A549 (cell line): Measurements from ENCODE around the gene TRAF3IP1. TPM values are rescaled to one million over a fixed set of nuclear protein-coding genes. Genes with fewer than 3 reads are reported as not detected.
A peak's percentile ranks its signal among the peaks of the same experiment; 100 is the strongest.

Experiments
- ATAC-seq, 2 experiments: fragments of 200-7000 bp in 1 of 2; fragments of >200 bp in 1 of 2; cut with Nextera tagmentation in 1 of 2; cut with Tn5 transposase in 1 of 2; 3 replicates each; pipeline versions ENCODE4 v1.8.0 to v1.9.1; 2018 to 2020; ENCODE audit warnings: mild to moderate bottlenecking in 1 of 2, moderate library complexity in 1 of 2
- CTCF ChIA-PET: fragments of 300-600 bp; sonication (Branson Sonifier 250); formaldehyde crosslinking; extraction: SDS; loops from one replicate; lab custom pipeline; 2021; ENCODE audit warnings: antibody characterized with exemption, inconsistent platforms; lab: Yijun Ruan, JAX
- POLR2A ChIA-PET: fragments of 350-600 bp; formaldehyde crosslinking; extraction: SDS; loops from one replicate; lab custom pipeline; 2021; ENCODE audit warnings: antibody characterized with exemption, inconsistent platforms; lab: Yijun Ruan, JAX
- DNase-seq, 2 experiments: peaks; one replicate each; pipeline versions ENCODE4 v3.0.0 to v3.0.0-alpha.2; 2011 to 2016; ENCODE audit warnings: low read depth in 1 of 2, low spot score in 1 of 2
- FAIRE-seq: peaks from 2 replicates; lab custom pipeline; 2011; peaks lifted over from hg19 to GRCh38; lab: Jason Lieb, UNC
- H3K27ac ChIP-seq, 2 experiments: fragments of >200 bp; sonication (Bioruptor Twin); formaldehyde crosslinking; 3 replicates each; pipeline ENCODE4 v1.5.1; 2016 to 2017
- H3K4me1 ChIP-seq: fragments of >200 bp; sonication (Bioruptor Twin); formaldehyde crosslinking; 3 replicates; pipeline ENCODE4 v1.6.1; 2016
- H3K4me2 ChIP-seq: fragments of >200 bp; sonication (Bioruptor Twin); formaldehyde crosslinking; 3 replicates; pipeline ENCODE4 v1.6.1; 2016
- H3K4me3 ChIP-seq: fragments of >200 bp; sonication (Bioruptor Twin); formaldehyde crosslinking; 3 replicates; pipeline ENCODE4 v1.5.1; 2016
- H3K9me3 ChIP-seq: fragments of >200 bp; sonication (Bioruptor Twin); formaldehyde crosslinking; 3 replicates; pipeline ENCODE4 v1.6.1; 2016
- ATOH8 ChIP-seq: fragments of 250-450 bp; sonication (Bioruptor Pico); IDR thresholded peaks from 2 replicates; pipeline ENCODE4 v1.5.0; 2020; ENCODE audit warnings: low read depth, mild to moderate bottlenecking, moderate library complexity
- CHD4 ChIP-seq: fragments of 200-600 bp; sonication (generic); IDR thresholded peaks from 2 replicates; pipeline ENCODE4 v1.6.1; 2016; ENCODE audit warnings: antibody characterized with exemption, mild to moderate bottlenecking, borderline replicate concordance
- CTCF ChIP-seq: fragments of >200 bp; sonication (Bioruptor Twin); formaldehyde crosslinking; IDR thresholded peaks from 3 replicates; pipeline ENCODE4 v1.5.1; 2016
- EHF ChIP-seq: fragments of 250-450 bp; sonication (Bioruptor Pico); IDR thresholded peaks from 2 replicates; pipeline ENCODE4 v1.5.0; 2020; ENCODE audit warnings: mild to moderate bottlenecking
- EP300 ChIP-seq, 2 experiments: fragments of >200 bp; sonication (Bioruptor Twin); formaldehyde crosslinking; IDR thresholded peaks; 2 replicates in 1 of 2; 3 replicates in 1 of 2; pipeline ENCODE4 v1.6.1; 2016 to 2017
- FOSB ChIP-seq: fragments of 250-450 bp; sonication (Bioruptor Pico); IDR thresholded peaks from 2 replicates; pipeline ENCODE4 v1.5.0; 2020; ENCODE audit warnings: mild to moderate bottlenecking, moderate library complexity
- HES2 ChIP-seq: fragments of >200 bp; sonication (Bioruptor Twin); formaldehyde crosslinking; IDR thresholded peaks from 2 replicates; pipeline ENCODE4 v1.6.1; 2016
- HEYL ChIP-seq: fragments of 250-450 bp; sonication (Bioruptor Pico); IDR thresholded peaks from 2 replicates; pipeline ENCODE4 v1.8.0; 2021; ENCODE audit warnings: mild to moderate bottlenecking, moderate library complexity
- MAFK ChIP-seq: fragments of 450-650 bp; IDR thresholded peaks from 2 replicates; pipeline ENCODE4 v1.6.1; 2014; ENCODE audit not compliant: partially characterized antibody
- MAX ChIP-seq: IDR thresholded peaks from 2 replicates; pipeline ENCODE4 v1.6.1; 2012
- MAZ ChIP-seq: fragments of 150-350 bp; IDR thresholded peaks from 2 replicates; pipeline ENCODE4 v1.6.1; 2014; ENCODE audit warnings: antibody characterized with exemption, low read depth, low read length, borderline replicate concordance
- NFE2L2 ChIP-seq: fragments of 150-350 bp; conservative IDR thresholded peaks from 2 replicates; pipeline ENCODE4 v1.6.1; 2014; ENCODE audit warnings: low read length
- POLR2A ChIP-seq: IDR thresholded peaks from 2 replicates; pipeline ENCODE4 v1.6.1; 2012; ENCODE audit warnings: mild to moderate bottlenecking, low read length
- RFX5 ChIP-seq: fragments of 450-650 bp; IDR thresholded peaks from 2 replicates; pipeline ENCODE4 v1.7.1; 2014; ENCODE audit warnings: antibody characterized with exemption, mild to moderate bottlenecking, moderate library complexity
- RNF2 ChIP-seq: fragments of 200-600 bp; sonication (generic); IDR thresholded peaks from 2 replicates; pipeline ENCODE4 v1.6.1; 2016; ENCODE audit warnings: low read depth, mild to moderate bottlenecking, antibody characterized with exemption, moderate library complexity, borderline replicate concordance
- SMC3 ChIP-seq: fragments of >200 bp; sonication (Bioruptor Twin); formaldehyde crosslinking; IDR thresholded peaks from 3 replicates; pipeline ENCODE4 v1.6.1; 2018; ENCODE audit warnings: inconsistent platforms
- SREBF2 ChIP-seq: fragments of 450-650 bp; IDR thresholded peaks from 2 replicates; pipeline ENCODE4 v1.6.1; 2014; ENCODE audit warnings: mild to moderate bottlenecking, moderate library complexity
- ZC3H11A ChIP-seq: fragments of 450-650 bp; IDR thresholded peaks from 2 replicates; pipeline ENCODE4 v1.6.1; 2014; ENCODE audit warnings: antibody characterized with exemption, mild to moderate bottlenecking
- ZFP36 ChIP-seq: fragments of 450-650 bp; IDR thresholded peaks from 2 replicates; pipeline ENCODE4 v1.6.1; 2014; ENCODE audit warnings: borderline replicate concordance; ENCODE audit not compliant: partially characterized antibody
- ZNF302 ChIP-seq: fragments of 250-450 bp; sonication (Bioruptor Pico); IDR thresholded peaks from 2 replicates; pipeline ENCODE4 v1.9.0; 2021; ENCODE audit warnings: inconsistent platforms, mild to moderate bottlenecking, moderate library complexity
- WGBS: methylation state at CpG from one replicate; pipeline ENCODE4 v1.1.6; 2017; ENCODE audit errors: missing lambda C conversion rate; 5-methylcytosine and 5-hydroxymethylcytosine counted together
- polyA plus RNA-seq, 4 experiments: library from polyadenylated mRNA; depleted of rRNA in 3 of 4; stranded (reverse); fragments of >200 nt; fragmentation: RNase III in 1 of 4; extraction: RNeasy Plus Mini Kit Qiagen cat#74134 plus additional on column Dnase treatment in 1 of 4; gene quantifications; 2 replicates in 3 of 4; 3 replicates in 1 of 4; pipeline ENCODE4 v1.2.3, GENCODE V29; 2011 to 2017

TRAF3IP1 gene
- polyA plus RNA-seq, 2 of the 4 experiments (the other 2 are of a cell fraction), result 10.6 to 19.2 TPM

GRCh38 chr2:238423561-238424312 is 103.4 kb downstream of the TRAF3IP1 start:
- no peak for TF ChIP-seq SMC3
- no peak for TF ChIP-seq MAFK
- TF ChIP-seq MAZ, result no peak
- no peak for TF ChIP-seq FOSB (CRISPR knock-in tag)
- no peak for TF ChIP-seq HES2
- no peak for TF ChIP-seq ATOH8
- ATAC-seq (no peak), FAIRE-seq (no peak), DNase-seq (no peak)
- Histone ChIP-seq H3K4me1 (peaks cover 18% of the 10 kb centered on the region; the same call in 2 of the 3 replicates), H3K4me3 (no peak overlapping the region), H3K9me3 (no peaks in the 10 kb centered on the region), H3K27ac (peak overlapping the region in 1 of 2 experiments; percentile 36; a peak in 3 of 6 replicates), H3K4me2 (no peak overlapping the region)
- 81% methylated on average over 5 of the region's 9 CpGs for WGBS
- CTCF ChIA-PET, result interaction anchor here (0.8 to 1.2 kb wide), 2 partner anchors 13 to 362 kb away, joined by 3 read pairs; no protein-coding TSS in a partner anchor
- POLR2A ChIA-PET, result no interaction called here

GRCh38 chr2:238424313-238424700 is 104.0 kb downstream of the TRAF3IP1 start:
- Histone ChIP-seq H3K27ac (peak overlapping the region in 1 of 2 experiments; percentile 36; a peak in 2 of 6 replicates), H3K4me3 (no peak overlapping the region), H3K4me1 (peaks cover 21% of the 10 kb centered on the region; the same call in 2 of the 3 replicates), H3K4me2 (no peak overlapping the region), H3K9me3 (no peaks in the 10 kb centered on the region)
- ATAC-seq (no peak), FAIRE-seq (no peak), DNase-seq (no peak)
- 97% methylated on average over 3 of the region's 3 CpGs for WGBS
- TF ChIP-seq SREBF2, result no peak
- no peak for TF ChIP-seq CTCF
- no peak for TF ChIP-seq POLR2A
- no peak for TF ChIP-seq RNF2
- no peak for TF ChIP-seq NFE2L2
- no peak for TF ChIP-seq ZNF302 (CRISPR knock-in tag)
- no peak for TF ChIP-seq MAFK
- TF ChIP-seq ZFP36, result no peak
- no peak for TF ChIP-seq RFX5
- no peak for TF ChIP-seq MAX
- TF ChIP-seq HES2, result no peak
- no peak for TF ChIP-seq EP300 (IDR thresholded peaks at IDR 0.05)
- TF ChIP-seq MAZ, result no peak
- no peak for TF ChIP-seq HEYL (CRISPR knock-in tag)
- no peak for TF ChIP-seq ZC3H11A
- no peak for TF ChIP-seq CHD4
- no peak for TF ChIP-seq EHF (CRISPR knock-in tag)
- CTCF ChIA-PET, result interaction anchor here (0.8 to 1.2 kb wide), 2 partner anchors 13 to 361 kb away, joined by 3 read pairs; no protein-coding TSS in a partner anchor
- POLR2A ChIA-PET, result no interaction called here
